ENCODE data around the gene IQCF5.

The IQCF5 gene

GRCh38 chr3:51887620-51888019, 12.2 kb upstream of the IQCF5 start:
- in situ Hi-C loops (cut with HindIII; ENCODE audit: low sequenced_read_pairs), result no loop called here
- no peak for DNase-seq (ENCODE audit: low read depth)
- TF ChIP-seq CTCF (IDR thresholded peaks at IDR 0.05; ENCODE audit: low read depth, low read length, missing control alignments), result no peak
- H3K4me3 ChIP-seq (ENCODE audit: low read depth, low read length), result no peak overlapping the region

- no peak for TF ChIP-seq CTCF (IDR thresholded peaks at IDR 0.05; ENCODE audit: low read depth, low read length, missing control alignments)
- no peak overlapping the region for H3K4me3 ChIP-seq (ENCODE audit: low read depth, low read length)
- no peak for DNase-seq (ENCODE audit: low read depth)
- in situ Hi-C loops (cut with HindIII; ENCODE audit: low sequenced_read_pairs), result no loop called here
These were observed 11.0 kb upstream of the IQCF5 start for GRCh38 chr3:51886447-51886846.

- DNase-seq (ENCODE audit: low read depth), result no peak
- no peak for TF ChIP-seq CTCF (IDR thresholded peaks at IDR 0.05; ENCODE audit: low read depth, low read length, missing control alignments)
- in situ Hi-C loops (cut with HindIII; ENCODE audit: low sequenced_read_pairs), result no loop called here
- H3K4me3 ChIP-seq (ENCODE audit: low read depth, low read length), result no peak overlapping the region
These were observed 4.5 kb upstream of the IQCF5 start for GRCh38 chr3:51879937-51880336.

GRCh38 chr3:51876186-51876585, 785 bp upstream of the IQCF5 start:
- no peak overlapping the region for H3K4me3 ChIP-seq (ENCODE audit: low read depth, low read length)
- TF ChIP-seq CTCF (IDR thresholded peaks at IDR 0.05; ENCODE audit: low read depth, low read length, missing control alignments), result no peak
- in situ Hi-C loops (cut with HindIII; ENCODE audit: low sequenced_read_pairs), result no loop called here
- no peak for DNase-seq (ENCODE audit: low read depth)

- H3K4me3 ChIP-seq (ENCODE audit: low read depth, low read length), result no peak overlapping the region
These were observed 512 bp downstream of the IQCF5 start for GRCh38 chr3:51874889-51875288.

GRCh38 chr3:51874411-51874810, 990 bp downstream of the IQCF5 start:
- DNase-seq (ENCODE audit: low read depth), result no peak
- H3K4me3 ChIP-seq (ENCODE audit: low read depth, low read length), result no peak overlapping the region
- TF ChIP-seq CTCF (IDR thresholded peaks at IDR 0.05; ENCODE audit: low read depth, low read length, missing control alignments), result no peak
- in situ Hi-C loops (cut with HindIII; ENCODE audit: low sequenced_read_pairs), result no loop called here

More at GRCh38 chr3:51874889-51875288, 512 bp downstream of the IQCF5 start:
- TF ChIP-seq CTCF (IDR thresholded peaks at IDR 0.05; ENCODE audit: low read depth, low read length, missing control alignments), result no peak
- DNase-seq (ENCODE audit: low read depth), result no peak
- in situ Hi-C loops (cut with HindIII; ENCODE audit: low sequenced_read_pairs), result no loop called here

GRCh38 chr3:51873876-51874275, 1.5 kb downstream of the IQCF5 start:
- in situ Hi-C loops (cut with HindIII; ENCODE audit: low sequenced_read_pairs), result no loop called here
- H3K4me3 ChIP-seq (ENCODE audit: low read depth, low read length), result no peak overlapping the region
- no peak for DNase-seq (ENCODE audit: low read depth)
- no peak for TF ChIP-seq CTCF (IDR thresholded peaks at IDR 0.05; ENCODE audit: low read depth, low read length, missing control alignments)
